Fibroblast of lung (primary cell): ENCODE results near the gene CAPN15. TPM values are rescaled to one million over a fixed set of nuclear protein-coding genes. Genes with fewer than 3 reads are reported as not detected.

ENCODE experiments used
- DNase-seq, 2 donors: peaks; one replicate each; pipeline versions ENCODE4 v3.0.0 to v3.0.0-alpha.2; 2010; ENCODE audit warnings: low read depth in 2 of 2
- H2AFZ ChIP-seq: 2 replicates; pipeline ENCODE4 v1.5.1; 2012; ENCODE audit warnings: low read length, control low read depth, inconsistent platforms
- H3K27ac ChIP-seq: 2 replicates; pipeline ENCODE4 v1.5.1; 2011; ENCODE audit warnings: low read length, control low read depth; ENCODE audit not compliant: insufficient read depth
- H3K27me3 ChIP-seq: 2 replicates; pipeline ENCODE4 v1.5.1; 2011; ENCODE audit warnings: mild to moderate bottlenecking, low read length; ENCODE audit not compliant: control insufficient read depth, insufficient read depth
- H3K36me3 ChIP-seq: 2 replicates; pipeline ENCODE4 v1.5.1; 2011; ENCODE audit warnings: low read length; ENCODE audit not compliant: control insufficient read depth, insufficient read depth
- H3K4me1 ChIP-seq: 2 replicates; pipeline ENCODE4 v1.5.1; 2011; ENCODE audit warnings: low read length; ENCODE audit not compliant: control insufficient read depth, insufficient read depth; ENCODE audit errors: extremely low read depth
- H3K4me2 ChIP-seq: 2 replicates; pipeline ENCODE4 v1.5.1; 2011; ENCODE audit warnings: low read length, control low read depth; ENCODE audit not compliant: insufficient read depth; ENCODE audit errors: extremely low read depth
- H3K4me3 ChIP-seq, 4 experiments: fragments of 200-600 bp in 1 of 4; sonication (generic) in 1 of 4; replicated peaks in 1 of 4; 2 replicates each; pipeline ENCODE4 v1.5.1; 2011 to 2016; ENCODE audit warnings: low read length in 4 of 4, low read depth in 3 of 4, mild to moderate bottlenecking in 3 of 4, control low read depth in 2 of 4, inconsistent platforms in 1 of 4, mixed read lengths in 1 of 4; ENCODE audit not compliant: insufficient read depth in 1 of 4; ENCODE audit errors: control extremely low read depth in 1 of 4
- H3K79me2 ChIP-seq: 2 replicates; pipeline ENCODE4 v1.5.1; 2012; ENCODE audit warnings: mild to moderate bottlenecking, low read length, inconsistent platforms; ENCODE audit not compliant: control insufficient read depth, insufficient read depth
- H3K9ac ChIP-seq: 2 replicates; pipeline ENCODE4 v1.5.1; 2011; ENCODE audit warnings: mild to moderate bottlenecking, low read length, control low read depth; ENCODE audit not compliant: insufficient read depth
- H3K9me3 ChIP-seq: 2 replicates; pipeline ENCODE4 v1.5.1; 2012; ENCODE audit warnings: low read depth, low read length; ENCODE audit not compliant: control insufficient read depth, insufficient read depth
- H4K20me1 ChIP-seq: 2 replicates; pipeline ENCODE4 v1.5.1; 2011; ENCODE audit warnings: low read length; ENCODE audit not compliant: control insufficient read depth, insufficient read depth; ENCODE audit errors: extremely low read depth
- EZH2 ChIP-seq: IDR thresholded peaks from 2 replicates; pipeline ENCODE4 v1.5.1; 2012; ENCODE audit warnings: low read length, control low read depth, mild to moderate bottlenecking; ENCODE audit errors: missing control alignments
- polyA plus RNA-seq, 2 donors: library from polyadenylated mRNA; depleted of rRNA in 1 of 2; stranded (reverse) in 1 of 2; unstranded in 1 of 2; fragments of >200 nt; gene quantifications; 2 replicates each; pipeline ENCODE4 v1.2.1, GENCODE V29; 2011 to 2012; ENCODE audit warnings: missing spikeins in 1 of 2
- total RNA-seq: library from RNA; depleted of rRNA; stranded (reverse); fragments of >200 nt; gene quantifications from 2 replicates; pipeline ENCODE4 v1.2.1, GENCODE V29; 2014
- TF ChIP-seq, protein P1 (sequence below), 2 donors: IDR thresholded peaks in 1 of 2; conservative IDR thresholded peaks in 1 of 2; 1 replicate in 1 of 2; 2 replicates in 1 of 2; pipeline ENCODE4 v1.5.1; 2011 to 2012; ENCODE audit warnings: low read length in 2 of 2, control low read depth in 1 of 2, inconsistent platforms in 1 of 2, low read depth in 1 of 2, mild to moderate bottlenecking in 1 of 2

Gene CAPN15
- total and polyA plus RNA-seq, 2 donors (not counting 1 experiment from before 2014, with no cell fraction given): 4.1 to 21.3 TPM

DNA sequence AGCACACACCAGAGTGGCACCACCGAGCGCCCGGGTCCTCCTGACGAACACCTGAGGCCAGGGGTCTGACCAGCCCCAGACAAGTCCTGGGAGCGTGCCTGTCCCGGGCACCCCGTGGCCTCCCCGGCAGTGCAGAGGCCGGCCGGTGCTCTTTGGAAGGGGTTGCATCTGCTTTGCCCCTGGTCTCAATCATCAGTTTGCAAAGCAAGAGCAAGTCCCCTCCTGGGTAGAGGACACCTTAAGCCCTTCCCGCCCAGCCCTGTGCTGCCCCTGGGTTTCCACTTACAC, 11.6 kb upstream of the CAPN15 start:
- H3K79me2 ChIP-seq: no peaks in the 10 kb centered on the region
- no peaks in the 10 kb centered on the region for H3K9me3 ChIP-seq
- H4K20me1 ChIP-seq: no peaks in the 10 kb centered on the region
- no peak for TF ChIP-seq EZH2
- TF ChIP-seq, protein P1, sequence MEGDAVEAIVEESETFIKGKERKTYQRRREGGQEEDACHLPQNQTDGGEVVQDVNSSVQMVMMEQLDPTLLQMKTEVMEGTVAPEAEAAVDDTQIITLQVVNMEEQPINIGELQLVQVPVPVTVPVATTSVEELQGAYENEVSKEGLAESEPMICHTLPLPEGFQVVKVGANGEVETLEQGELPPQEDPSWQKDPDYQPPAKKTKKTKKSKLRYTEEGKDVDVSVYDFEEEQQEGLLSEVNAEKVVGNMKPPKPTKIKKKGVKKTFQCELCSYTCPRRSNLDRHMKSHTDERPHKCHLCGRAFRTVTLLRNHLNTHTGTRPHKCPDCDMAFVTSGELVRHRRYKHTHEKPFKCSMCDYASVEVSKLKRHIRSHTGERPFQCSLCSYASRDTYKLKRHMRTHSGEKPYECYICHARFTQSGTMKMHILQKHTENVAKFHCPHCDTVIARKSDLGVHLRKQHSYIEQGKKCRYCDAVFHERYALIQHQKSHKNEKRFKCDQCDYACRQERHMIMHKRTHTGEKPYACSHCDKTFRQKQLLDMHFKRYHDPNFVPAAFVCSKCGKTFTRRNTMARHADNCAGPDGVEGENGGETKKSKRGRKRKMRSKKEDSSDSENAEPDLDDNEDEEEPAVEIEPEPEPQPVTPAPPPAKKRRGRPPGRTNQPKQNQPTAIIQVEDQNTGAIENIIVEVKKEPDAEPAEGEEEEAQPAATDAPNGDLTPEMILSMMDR (conservative IDR thresholded peaks at IDR 0.05 in 1 of 2, IDR thresholded peaks at IDR 0.05 in 1 of 2; ENCODE audit: low read depth in 1 of 2, low read length in 2 of 2): no peak
- H3K4me3 ChIP-seq: no peak overlapping the region
- H2AFZ ChIP-seq: no peak overlapping the region
- no peaks in the 10 kb centered on the region for H3K27me3 ChIP-seq
- no peak overlapping the region for H3K27ac ChIP-seq
- H3K9ac ChIP-seq: no peak overlapping the region
- DNase-seq: no peak
- H3K4me1 ChIP-seq: no peaks in the 10 kb centered on the region
- H3K4me2 ChIP-seq: no peak overlapping the region
- peaks cover 17% of the 10 kb centered on the region for H3K36me3 ChIP-seq

DNA sequence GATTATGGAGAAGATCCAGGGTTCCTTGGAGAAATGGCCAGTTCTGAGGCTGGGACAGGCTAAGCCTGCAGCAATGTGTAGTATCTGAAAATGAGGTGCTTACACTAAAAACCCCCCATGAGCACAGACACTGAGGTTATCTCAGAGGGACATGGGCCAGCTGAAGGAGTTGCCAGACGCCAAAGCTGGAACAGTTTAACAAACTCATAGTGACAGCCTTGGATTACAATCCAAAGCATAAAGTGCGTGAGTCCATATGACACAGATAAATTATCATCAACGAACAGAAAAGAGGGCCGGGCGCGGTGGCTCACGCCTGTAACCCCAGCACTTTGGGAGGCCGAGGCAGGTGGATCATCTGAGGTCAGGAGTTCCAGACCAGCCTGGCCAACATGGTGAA, 11.2 kb upstream of the CAPN15 start:
- no peaks in the 10 kb centered on the region for H4K20me1 ChIP-seq
- no peaks in the 10 kb centered on the region for H3K9me3 ChIP-seq
- H3K36me3 ChIP-seq: peaks cover 17% of the 10 kb centered on the region
- H3K4me3 ChIP-seq: no peak overlapping the region
- no peak for DNase-seq
- no peaks in the 10 kb centered on the region for H3K79me2 ChIP-seq
- H3K27ac ChIP-seq: no peak overlapping the region
- H3K4me1 ChIP-seq: no peaks in the 10 kb centered on the region
- H3K27me3 ChIP-seq: no peaks in the 10 kb centered on the region
- no peak for TF ChIP-seq EZH2
- TF ChIP-seq, protein P1 (conservative IDR thresholded peaks at IDR 0.05 in 1 of 2, IDR thresholded peaks at IDR 0.05 in 1 of 2; ENCODE audit: low read depth in 1 of 2, low read length in 2 of 2): no peak
- no peak overlapping the region for H3K9ac ChIP-seq
- H3K4me2 ChIP-seq: no peak overlapping the region
- no peak overlapping the region for H2AFZ ChIP-seq

DNA sequence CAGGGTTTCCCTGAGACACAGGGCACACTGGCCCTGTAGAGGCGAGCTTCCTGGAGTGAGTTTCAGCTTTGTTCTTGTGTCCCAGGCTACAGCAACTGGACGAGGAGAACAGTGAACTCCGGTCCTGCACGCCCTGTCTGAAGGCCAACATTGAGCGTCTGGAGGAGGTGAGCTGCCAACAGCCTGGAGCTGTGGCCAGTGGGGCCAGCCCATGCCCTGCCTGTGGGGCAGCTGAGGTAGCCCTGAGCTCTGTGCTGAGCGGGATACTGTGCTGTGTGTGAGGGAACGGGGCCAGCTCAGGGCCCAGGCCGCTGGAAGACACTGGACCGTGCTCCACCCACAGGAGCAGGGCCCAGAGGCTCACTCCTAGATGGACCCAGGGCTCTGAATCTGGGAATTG, 8.7 kb upstream of the CAPN15 start:
- H4K20me1 ChIP-seq: no peaks in the 10 kb centered on the region
- no peak overlapping the region for H3K9ac ChIP-seq
- H2AFZ ChIP-seq: no peak overlapping the region
- no peak for DNase-seq
- H3K79me2 ChIP-seq: no peaks in the 10 kb centered on the region
- H3K4me2 ChIP-seq: no peak overlapping the region
- no peaks in the 10 kb centered on the region for H3K4me1 ChIP-seq
- H3K27ac ChIP-seq: no peak overlapping the region
- TF ChIP-seq, protein P1 (conservative IDR thresholded peaks at IDR 0.05 in 1 of 2, IDR thresholded peaks at IDR 0.05 in 1 of 2; ENCODE audit: low read depth in 1 of 2, low read length in 2 of 2): no peak
- TF ChIP-seq EZH2: no peak
- H3K36me3 ChIP-seq: peaks cover 17% of the 10 kb centered on the region
- no peak overlapping the region for H3K4me3 ChIP-seq
- H3K9me3 ChIP-seq: no peaks in the 10 kb centered on the region
- no peaks in the 10 kb centered on the region for H3K27me3 ChIP-seq
